Peyer's patch (tissue), 4 donors: Measurements from ENCODE around the gene IFT81. TPM values are rescaled to one million over a fixed set of nuclear protein-coding genes. Genes with fewer than 3 reads are reported as not detected.

Experiments
- DNase-seq, 3 donors: peaks; one replicate each; pipeline ENCODE4 v3.0.0-alpha.2; 2017 to 2019
- H3K27ac ChIP-seq, 4 donors: fragments of 200-600 bp; sonication (generic); one replicate each; pipeline ENCODE4 v1.5.1; 2016 to 2019
- H3K27me3 ChIP-seq, 2 donors: fragments of 200-600 bp; sonication (generic); one replicate each; pipeline ENCODE4 v1.5.1; 2019
- H3K36me3 ChIP-seq, 3 donors: fragments of 200-600 bp; sonication (generic); one replicate each; pipeline ENCODE4 v1.5.1; 2016 to 2019
- H3K4me1 ChIP-seq, 4 donors: fragments of 200-600 bp; sonication (generic); one replicate each; pipeline ENCODE4 v1.5.1; 2016 to 2019
- H3K4me3 ChIP-seq, 4 donors: fragments of 200-600 bp; sonication (generic); 1 replicate in 3 of 4; 2 replicates in 1 of 4; pipeline ENCODE4 v1.5.1; 2016 to 2019; ENCODE audit warnings: mild to moderate bottlenecking in 1 of 4
- H3K9me3 ChIP-seq, 4 donors: fragments of 200-600 bp; sonication (generic); one replicate each; pipeline ENCODE4 v1.5.1; 2016 to 2019; ENCODE audit warnings: mild to moderate bottlenecking in 1 of 4
- POLR2A ChIP-seq, 2 donors: fragments of 450-650 bp; IDR thresholded peaks; one replicate each; pipeline ENCODE4 v1.5.1; 2017; ENCODE audit warnings: antibody characterized with exemption in 2 of 2, mild to moderate bottlenecking in 2 of 2, moderate library complexity in 2 of 2
- total RNA-seq, 4 donors: library from RNA; depleted of rRNA; stranded (reverse); fragments of >200 nt; gene quantifications; one replicate each; pipeline ENCODE4 v1.1.0, GENCODE V29; 2016
- TF ChIP-seq, protein P1 (sequence below), 6 experiments: fragments of 450-650 bp in 4 of 6; fragments of 200-600 bp in 2 of 6; sonication (generic) in 1 of 6; IDR thresholded peaks; one replicate each; pipeline ENCODE4 v1.5.1; 2017 to 2019; ENCODE audit warnings: antibody characterized with exemption in 6 of 6, mild to moderate bottlenecking in 3 of 6, moderate library complexity in 1 of 6

Gene IFT81, protein sequence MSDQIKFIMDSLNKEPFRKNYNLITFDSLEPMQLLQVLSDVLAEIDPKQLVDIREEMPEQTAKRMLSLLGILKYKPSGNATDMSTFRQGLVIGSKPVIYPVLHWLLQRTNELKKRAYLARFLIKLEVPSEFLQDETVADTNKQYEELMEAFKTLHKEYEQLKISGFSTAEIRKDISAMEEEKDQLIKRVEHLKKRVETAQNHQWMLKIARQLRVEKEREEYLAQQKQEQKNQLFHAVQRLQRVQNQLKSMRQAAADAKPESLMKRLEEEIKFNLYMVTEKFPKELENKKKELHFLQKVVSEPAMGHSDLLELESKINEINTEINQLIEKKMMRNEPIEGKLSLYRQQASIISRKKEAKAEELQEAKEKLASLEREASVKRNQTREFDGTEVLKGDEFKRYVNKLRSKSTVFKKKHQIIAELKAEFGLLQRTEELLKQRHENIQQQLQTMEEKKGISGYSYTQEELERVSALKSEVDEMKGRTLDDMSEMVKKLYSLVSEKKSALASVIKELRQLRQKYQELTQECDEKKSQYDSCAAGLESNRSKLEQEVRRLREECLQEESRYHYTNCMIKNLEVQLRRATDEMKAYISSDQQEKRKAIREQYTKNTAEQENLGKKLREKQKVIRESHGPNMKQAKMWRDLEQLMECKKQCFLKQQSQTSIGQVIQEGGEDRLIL
- total RNA-seq = 10 to 100 TPM in 1 of 4 donors, 1 to 10 TPM in 3; 2.5 to 20.6 (median 7.5) TPM

DNA sequence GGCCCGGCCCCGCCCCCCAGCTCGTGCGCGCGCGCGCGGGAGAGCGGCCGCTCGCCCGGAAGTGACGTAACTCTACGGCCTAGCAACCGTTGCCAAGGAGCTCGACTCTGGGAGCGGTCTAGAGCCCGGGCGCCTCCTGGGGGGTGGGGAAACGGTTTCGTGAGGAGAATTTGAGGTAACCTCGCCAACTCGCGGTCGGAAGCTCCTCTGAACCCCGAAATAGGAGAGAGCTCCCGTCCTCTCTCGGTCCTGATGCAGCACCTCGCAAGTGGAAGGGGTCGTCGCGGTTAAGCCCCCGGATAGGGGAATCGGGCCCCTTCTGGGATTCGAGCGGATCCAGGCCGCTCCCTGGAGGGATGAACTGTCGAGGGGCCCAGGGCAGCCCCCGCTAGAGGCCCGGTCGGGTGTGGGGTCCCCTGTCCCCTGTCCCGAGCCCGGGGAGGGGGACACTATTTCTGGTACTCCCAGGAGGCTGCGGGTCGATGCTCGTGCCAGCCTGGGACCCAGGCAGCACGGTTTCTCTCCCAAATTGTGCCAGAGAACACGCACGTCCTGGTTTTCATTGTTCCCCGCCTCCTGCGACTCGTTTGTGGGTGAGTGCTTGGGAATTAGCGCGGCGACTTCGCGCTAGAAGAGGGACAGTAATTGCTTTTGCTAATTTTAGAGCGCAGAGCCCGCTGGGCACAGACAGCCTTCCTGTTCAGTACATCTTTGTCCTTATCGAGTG, at the start of gene IFT81:
TSS of gene IFT81 (plus strand) at position 89 of the 727 bp plus-strand sequence. CDS start 3,024 bp downstream, outside the sequence.
- no peak for TF ChIP-seq POLR2A (IDR thresholded peaks at IDR 0.05)
- TF ChIP-seq, protein P1, sequence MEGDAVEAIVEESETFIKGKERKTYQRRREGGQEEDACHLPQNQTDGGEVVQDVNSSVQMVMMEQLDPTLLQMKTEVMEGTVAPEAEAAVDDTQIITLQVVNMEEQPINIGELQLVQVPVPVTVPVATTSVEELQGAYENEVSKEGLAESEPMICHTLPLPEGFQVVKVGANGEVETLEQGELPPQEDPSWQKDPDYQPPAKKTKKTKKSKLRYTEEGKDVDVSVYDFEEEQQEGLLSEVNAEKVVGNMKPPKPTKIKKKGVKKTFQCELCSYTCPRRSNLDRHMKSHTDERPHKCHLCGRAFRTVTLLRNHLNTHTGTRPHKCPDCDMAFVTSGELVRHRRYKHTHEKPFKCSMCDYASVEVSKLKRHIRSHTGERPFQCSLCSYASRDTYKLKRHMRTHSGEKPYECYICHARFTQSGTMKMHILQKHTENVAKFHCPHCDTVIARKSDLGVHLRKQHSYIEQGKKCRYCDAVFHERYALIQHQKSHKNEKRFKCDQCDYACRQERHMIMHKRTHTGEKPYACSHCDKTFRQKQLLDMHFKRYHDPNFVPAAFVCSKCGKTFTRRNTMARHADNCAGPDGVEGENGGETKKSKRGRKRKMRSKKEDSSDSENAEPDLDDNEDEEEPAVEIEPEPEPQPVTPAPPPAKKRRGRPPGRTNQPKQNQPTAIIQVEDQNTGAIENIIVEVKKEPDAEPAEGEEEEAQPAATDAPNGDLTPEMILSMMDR (IDR thresholded peaks at IDR 0.05) = peak in 1 of 6 experiments; percentile 25

GRCh38 chr12:110075880-110076279, 48.3 kb upstream of the IFT81 start:
- Histone ChIP-seq H3K4me3 (no peak overlapping the region), H3K4me1 (peaks cover 0 to 6% (median 2%) of the 10 kb centered on the region in 4 donors), H3K36me3 (no peaks in the 10 kb centered on the region), H3K27me3 (no peaks in the 10 kb centered on the region), H3K9me3 (no peaks in the 10 kb centered on the region), H3K27ac (no peak overlapping the region)
- TF ChIP-seq, protein P1 (IDR thresholded peaks at IDR 0.05) = no peak
- no peak for TF ChIP-seq POLR2A (IDR thresholded peaks at IDR 0.05)
- DNase-seq = no peak

More for the DNA sequence above, at the start of gene IFT81:
- no peaks in the 10 kb centered on the region for H3K9me3 ChIP-seq
- H3K36me3 ChIP-seq = peaks cover 0 to 3% (median 0%) of the 10 kb centered on the region in 3 donors
- no peaks in the 10 kb centered on the region for H3K4me1 ChIP-seq
- peak; percentile 93 to 98 (median 98) for DNase-seq
- peak within 1 kb of the TSS; percentile 67 to 85 (median 72) for H3K27ac ChIP-seq
- H3K4me3 ChIP-seq = peak within 1 kb of the TSS; percentile 75 to 95 (median 79)
- H3K27me3 ChIP-seq = no peaks in the 10 kb centered on the region

DNA sequence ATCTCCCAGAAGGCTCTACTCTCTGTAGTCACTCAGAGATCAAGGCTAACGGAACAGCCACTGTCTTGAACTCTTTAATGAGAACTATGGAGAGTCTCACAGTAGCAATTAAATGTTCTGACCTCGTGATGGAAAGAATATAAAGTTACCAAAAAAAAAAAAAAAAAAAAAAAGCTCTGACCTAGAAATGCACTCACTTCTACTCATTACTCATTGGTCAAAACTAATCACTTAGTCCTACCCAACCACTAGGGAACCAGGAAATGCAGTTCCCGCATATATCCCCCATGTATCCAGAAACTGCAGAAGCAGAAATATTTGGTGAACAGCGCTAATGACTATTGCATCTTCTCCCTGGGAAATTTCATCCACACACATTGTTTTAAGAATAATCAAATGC, 46.4 kb upstream of the IFT81 start:
- H3K27ac ChIP-seq = no peak overlapping the region
- no peak for TF ChIP-seq POLR2A (IDR thresholded peaks at IDR 0.05)
- TF ChIP-seq, protein P1 (IDR thresholded peaks at IDR 0.05) = no peak
- DNase-seq = no peak
- H3K27me3 ChIP-seq = no peaks in the 10 kb centered on the region
- H3K36me3 ChIP-seq = no peaks in the 10 kb centered on the region
- H3K4me3 ChIP-seq = no peak overlapping the region
- H3K4me1 ChIP-seq = peaks cover 0 to 6% (median 2%) of the 10 kb centered on the region in 4 donors
- no peaks in the 10 kb centered on the region for H3K9me3 ChIP-seq

GRCh38 chr12:110079477-110080400, 44.4 kb upstream of the IFT81 start:
- peaks cover 0 to 6% (median 2%) of the 10 kb centered on the region in 4 donors for H3K4me1 ChIP-seq
- H3K27ac ChIP-seq = peak overlapping the region; percentile 63 to 74 (median 66)
- TF ChIP-seq, protein P1 (IDR thresholded peaks at IDR 0.05) = no peak
- no peak for TF ChIP-seq POLR2A (IDR thresholded peaks at IDR 0.05)
- peak overlapping the region; percentile 7 to 28 (median 23) for H3K4me3 ChIP-seq
- no peaks in the 10 kb centered on the region for H3K27me3 ChIP-seq
- H3K36me3 ChIP-seq = no peaks in the 10 kb centered on the region
- no peaks in the 10 kb centered on the region for H3K9me3 ChIP-seq
- peak; percentile 56 to 86 (median 85) for DNase-seq
